Measurements from ENCODE around the gene FAT1. TPM values are rescaled to one million over a fixed set of nuclear protein-coding genes. Genes with fewer than 3 reads are reported as not detected.

FAT1 gene
- total and polyA plus RNA-seq, 8 donors: 8.2 to 272 (median 60.4) TPM

GRCh38 chr4:186704057-186704456 is 19.6 kb downstream of the FAT1 start:
- intact Hi-C loops (cut with DNase I; ENCODE audit: low total_unique reads): no loop called here
- 31 to 49% (median 38%) methylated on average over 4 of the region's 4 CpGs for WGBS, 5 donors
- H3K9me3 ChIP-seq: no peaks in the 10 kb centered on the region
- DNase-seq: peak in 1 of 2 donors; percentile 51
- H3K27me3 ChIP-seq: no peaks in the 10 kb centered on the region
- H3K4me3 ChIP-seq: no peak overlapping the region
- peaks cover 23 to 72% (median 49%) of the 10 kb centered on the region in 4 donors for H3K4me1 ChIP-seq
- H3K27ac ChIP-seq: peak overlapping the region in 3 of 5 donors; percentile 28 to 77 (median 40)
- peaks cover 4 to 27% (median 24%) of the 10 kb centered on the region in 4 donors for H3K36me3 ChIP-seq
- TF ChIP-seq POLR2AphosphoS5 (IDR thresholded peaks at IDR 0.05) (peak in 1 of 3 donors; percentile 10), CTCF (IDR thresholded peaks at IDR 0.05) (no peak)

GRCh38 chr4:186703510-186703909 is 20.1 kb downstream of the FAT1 start:
- intact Hi-C loops (cut with DNase I; ENCODE audit: low total_unique reads): no loop called here
- DNase-seq: no peak
- Histone ChIP-seq H3K9me3 (no peaks in the 10 kb centered on the region), H3K4me1 (peaks cover 23 to 78% (median 49%) of the 10 kb centered on the region in 4 donors), H3K27ac (peak overlapping the region in 2 of 5 donors; percentile 28 to 77), H3K36me3 (peaks cover 4 to 21% (median 19%) of the 10 kb centered on the region in 4 donors), H3K27me3 (no peaks in the 10 kb centered on the region), H3K4me3 (no peak overlapping the region)
- 64 to 92% (median 87%) methylated on average over 8 of the region's 8 CpGs for WGBS, 5 donors
- TF ChIP-seq CTCF (IDR thresholded peaks at IDR 0.05) (no peak), EP300 (IDR thresholded peaks at IDR 0.05) (no peak), POLR2A (IDR thresholded peaks at IDR 0.05) (no peak), POLR2AphosphoS5 (IDR thresholded peaks at IDR 0.05) (no peak)

- DNase-seq: no peak
- no peak overlapping the region for H3K4me3 ChIP-seq
- H3K27me3 ChIP-seq: no peaks in the 10 kb centered on the region
- peak overlapping the region in 1 of 5 donors; percentile 77 for H3K27ac ChIP-seq
- no peaks in the 10 kb centered on the region for H3K9me3 ChIP-seq
- no peak for TF ChIP-seq POLR2A (IDR thresholded peaks at IDR 0.05)
- TF ChIP-seq POLR2AphosphoS5 (IDR thresholded peaks at IDR 0.05): no peak
- peak in 1 of 7 experiments; percentile 8 for TF ChIP-seq CTCF (IDR thresholded peaks at IDR 0.05)
- peaks cover 4 to 15% (median 13%) of the 10 kb centered on the region in 4 donors for H3K36me3 ChIP-seq
- WGBS, 5 donors: 86 to 92% (median 88%) methylated on average over 10 of the region's 10 CpGs
- peaks cover 23 to 80% (median 49%) of the 10 kb centered on the region in 4 donors for H3K4me1 ChIP-seq
- intact Hi-C loops (cut with DNase I; ENCODE audit: low total_unique reads): no loop called here
These were observed 20.7 kb downstream of the FAT1 start for GRCh38 chr4:186702940-186703339.

- intact Hi-C loops (cut with DNase I; ENCODE audit: low total_unique reads): no loop called here
- Histone ChIP-seq H3K4me3 (no peak overlapping the region), H3K27ac (peak overlapping the region in 4 of 5 donors; percentile 64 to 77 (median 69)), H3K4me1 (peaks cover 23 to 80% (median 49%) of the 10 kb centered on the region in 4 donors), H3K9me3 (no peaks in the 10 kb centered on the region), H3K27me3 (no peaks in the 10 kb centered on the region), H3K36me3 (peaks cover 4 to 9% (median 7%) of the 10 kb centered on the region in 4 donors)
- DNase-seq: no peak
- 25 to 49% (median 37%) methylated on average over 4 of the region's 4 CpGs for WGBS, 5 donors
- TF ChIP-seq POLR2AphosphoS5 (IDR thresholded peaks at IDR 0.05) (no peak), POLR2A (IDR thresholded peaks at IDR 0.05) (no peak), EP300 (IDR thresholded peaks at IDR 0.05) (no peak), CTCF (IDR thresholded peaks at IDR 0.05) (no peak)
These were observed 21.4 kb downstream of the FAT1 start for GRCh38 chr4:186702297-186702696.
